GM21576 (cell line): Measurements from ENCODE around the gene ROR2.
"Not testable (repeated sequence)": the region's sequence is repeated elsewhere in the genome, so short reads cannot be mapped to it uniquely, and the experiment has no call there.

Experiments used
- ATAC-seq: cut with Tn5 transposase; IDR thresholded peaks from one replicate; pipeline ENCODE4 v1.9.1; 2021; ENCODE audit warnings: mild to moderate bottlenecking, moderate library complexity; ENCODE audit not compliant: unreplicated experiment

Gene ROR2

GRCh38 chr9:91924090-91924489, 25.9 kb downstream of the ROR2 start:
- no peak for ATAC-seq

GRCh38 chr9:91923145-91923544, 26.9 kb downstream of the ROR2 start:
- no peak for ATAC-seq

- ATAC-seq = no peak
Observed at GRCh38 chr9:91921371-91921770, 28.7 kb downstream of the ROR2 start.

- ATAC-seq = no peak
Observed at GRCh38 chr9:91920630-91921350, 29.2 kb downstream of the ROR2 start.

GRCh38 chr9:91919621-91920020, 30.4 kb downstream of the ROR2 start:
- no peak for ATAC-seq

- no peak for ATAC-seq
Observed at GRCh38 chr9:91917436-91917835, 32.6 kb downstream of the ROR2 start.

GRCh38 chr9:91915524-91916263, 34.3 kb downstream of the ROR2 start:
- no peak for ATAC-seq

GRCh38 chr9:91914937-91915336, 35.1 kb downstream of the ROR2 start:
- ATAC-seq = no peak

GRCh38 chr9:91914404-91914803, 35.6 kb downstream of the ROR2 start:
- ATAC-seq = no peak

- no peak for ATAC-seq
Observed at GRCh38 chr9:91913986-91914385, 36.0 kb downstream of the ROR2 start.

GRCh38 chr9:91913096-91913495, 36.9 kb downstream of the ROR2 start:
- ATAC-seq = no peak

GRCh38 chr9:91911657-91912056, 38.4 kb downstream of the ROR2 start:
- no peak for ATAC-seq

- not testable (repeated sequence) for ATAC-seq
Observed at GRCh38 chr9:91909256-91909655, 40.8 kb downstream of the ROR2 start.

GRCh38 chr9:91908746-91909145, 41.3 kb downstream of the ROR2 start:
- ATAC-seq = no peak

GRCh38 chr9:91908293-91908623, 41.8 kb downstream of the ROR2 start:
- ATAC-seq = no peak

- ATAC-seq = no peak
Observed at GRCh38 chr9:91907484-91908292, 42.3 kb downstream of the ROR2 start.

GRCh38 chr9:91905991-91906469, 44.0 kb downstream of the ROR2 start:
- ATAC-seq = no peak

- ATAC-seq = no peak
Observed at GRCh38 chr9:91905237-91905650, 44.8 kb downstream of the ROR2 start.

- ATAC-seq = no peak
Observed at GRCh38 chr9:91904588-91905236, 45.3 kb downstream of the ROR2 start.

GRCh38 chr9:91903126-91903911, 46.7 kb downstream of the ROR2 start:
- ATAC-seq = no peak
